Gastrocnemius medialis (tissue), 4 donors: ENCODE data around the gene STK4. TPM values are rescaled to one million over a fixed set of nuclear protein-coding genes. Genes with fewer than 3 reads are reported as not detected.

ENCODE experiments used
- ATAC-seq, 2 donors: fragments of 150-250 bp; one replicate each; pipeline ENCODE4 v1.9.1; 2016
- DNase-seq, 2 donors: peaks; one replicate each; pipeline ENCODE4 v3.0.0-alpha.2; 2019
- H3K27ac ChIP-seq, 4 donors: fragments of 200-600 bp; sonication (generic); 1 replicate in 1 of 4; 2 replicates in 3 of 4; pipeline ENCODE4 v1.5.1; 2016 to 2018; ENCODE audit warnings: mild to moderate bottlenecking in 2 of 4, moderate library complexity in 1 of 4
- H3K27me3 ChIP-seq, 3 donors: fragments of 200-600 bp; sonication (generic) in 2 of 3; 1 replicate in 1 of 3; 2 replicates in 2 of 3; pipeline versions ENCODE4 v1.5.1 to v1.6.0; 2016 to 2019; ENCODE audit warnings: mild to moderate bottlenecking in 1 of 3, moderate library complexity in 1 of 3
- H3K36me3 ChIP-seq, 2 donors: fragments of 200-600 bp; sonication (generic) in 1 of 2; one replicate each; pipeline ENCODE4 v1.5.1; 2017 to 2018
- H3K4me1 ChIP-seq, 2 donors: fragments of 200-600 bp; sonication (generic) in 1 of 2; one replicate each; pipeline ENCODE4 v1.5.1; 2016 to 2017; ENCODE audit warnings: mild to moderate bottlenecking in 2 of 2
- H3K4me3 ChIP-seq, 4 donors: fragments of 200-600 bp; sonication (generic) in 3 of 4; 1 replicate in 1 of 4; 2 replicates in 3 of 4; pipeline ENCODE4 v1.5.1; 2016 to 2019; ENCODE audit warnings: mild to moderate bottlenecking in 2 of 4
- H3K9me3 ChIP-seq, 3 donors: fragments of 200-600 bp; sonication (generic) in 2 of 3; 1 replicate in 1 of 3; 2 replicates in 2 of 3; pipeline ENCODE4 v1.5.1; 2016 to 2019
- CTCF ChIP-seq, 5 experiments: fragments of 450-650 bp in 3 of 5; fragments of 200-600 bp in 2 of 5; sonication (generic) in 2 of 5; IDR thresholded peaks in 4 of 5; conservative IDR thresholded peaks in 1 of 5; 1 replicate in 4 of 5; 2 replicates in 1 of 5; pipeline ENCODE4 v1.5.1; 2016 to 2019; ENCODE audit warnings: antibody characterized with exemption in 5 of 5, mild to moderate bottlenecking in 3 of 5, moderate library complexity in 3 of 5
- POLR2A ChIP-seq, 2 donors: fragments of 450-650 bp; IDR thresholded peaks; one replicate each; pipeline ENCODE4 v1.6.1; 2017; ENCODE audit warnings: antibody characterized with exemption in 2 of 2, mild to moderate bottlenecking in 2 of 2, moderate library complexity in 2 of 2
- in situ Hi-C, 4 donors: fragments of 200-750 bp; cut with MboI; loops; one replicate each; pipeline versions ENCODE4 v1.15.0 to v1.8.0; 2017; ENCODE audit warnings: low sequenced_read_pairs in 4 of 4
- intact Hi-C: fragments of 100-400 bp; cut with DNase I; formaldehyde crosslinking; loops from one replicate; pipeline ENCODE4 v1.15.1; 2023; ENCODE audit warnings: low total_unique reads
- total RNA-seq, 4 donors: library from RNA; depleted of rRNA; stranded (reverse); fragments of >200 nt; gene quantifications; one replicate each; pipeline versions ENCODE4 v1.1.0 to v1.2.3, GENCODE V29; 2016

Gene STK4
- total RNA-seq, 4 donors from 2014 or later = 4.5 to 6.4 (median 5.5) TPM

- Histone ChIP-seq H3K4me3 (no peak overlapping the region), H3K4me1 (no peaks in the 10 kb centered on the region), H3K27me3 (peaks cover 0 to 8% (median 3%) of the 10 kb centered on the region in 3 donors), H3K9me3 (no peaks in the 10 kb centered on the region), H3K27ac (no peak overlapping the region), H3K36me3 (no peaks in the 10 kb centered on the region)
- DNase-seq (no peak), ATAC-seq (no peak)
- intact Hi-C loops = no loop called here
- TF ChIP-seq CTCF (IDR thresholded peaks at IDR 0.05 in 4 of 5, conservative IDR thresholded peaks at IDR 0.05 in 1 of 5) (no peak), POLR2A (IDR thresholded peaks at IDR 0.05) (no peak)
- in situ Hi-C loops = no loop called here
These were observed 153.4 kb downstream of the STK4 start for GRCh38 chr20:45119556-45120266.

GRCh38 chr20:45121388-45121787 lies 155.1 kb downstream of the STK4 start:
- TF ChIP-seq POLR2A (IDR thresholded peaks at IDR 0.05) (no peak), CTCF (IDR thresholded peaks at IDR 0.05 in 4 of 5, conservative IDR thresholded peaks at IDR 0.05 in 1 of 5) (no peak)

GRCh38 chr20:45124365-45124764 lies 158.1 kb downstream of the STK4 start, which contains the start of gene WFDC12:
Gene WFDC12, minus strand, starts transcription at chr20:45124465. Its CDS starts 18 bp downstream, at chr20:45124447.
- Histone ChIP-seq H3K9me3 (no peaks in the 10 kb centered on the region), H3K27me3 (peaks cover 0 to 6% (median 3%) of the 10 kb centered on the region in 3 donors), H3K4me3 (no peak within 1 kb of the TSS), H3K4me1 (no peaks in the 10 kb centered on the region), H3K36me3 (no peaks in the 10 kb centered on the region), H3K27ac (no peak within 1 kb of the TSS)
- ATAC-seq = no peak
- TF ChIP-seq POLR2A (IDR thresholded peaks at IDR 0.05) = no peak
- TF ChIP-seq CTCF (IDR thresholded peaks at IDR 0.05 in 4 of 5, conservative IDR thresholded peaks at IDR 0.05 in 1 of 5) = no peak
- DNase-seq = no peak
- intact Hi-C loops (no loop called here), in situ Hi-C loops (no loop called here)

More at GRCh38 chr20:45121388-45121787, 155.1 kb downstream of the STK4 start:
- Histone ChIP-seq H3K36me3 (no peaks in the 10 kb centered on the region), H3K27me3 (peaks cover 0 to 8% (median 3%) of the 10 kb centered on the region in 3 donors), H3K4me3 (no peak overlapping the region), H3K27ac (no peak overlapping the region), H3K4me1 (no peaks in the 10 kb centered on the region), H3K9me3 (no peaks in the 10 kb centered on the region)
- intact Hi-C loops = no loop called here
- DNase-seq (no peak), ATAC-seq (no peak)
- in situ Hi-C loops = no loop called here

GRCh38 chr20:45128099-45128498 lies 161.8 kb downstream of the STK4 start:
- no peak for DNase-seq
- TF ChIP-seq CTCF (IDR thresholded peaks at IDR 0.05 in 4 of 5, conservative IDR thresholded peaks at IDR 0.05 in 1 of 5) (no peak), POLR2A (IDR thresholded peaks at IDR 0.05) (no peak)
- Histone ChIP-seq H3K36me3 (no peaks in the 10 kb centered on the region), H3K4me3 (no peak overlapping the region), H3K27me3 (peaks cover 0 to 3% (median 3%) of the 10 kb centered on the region in 3 donors), H3K4me1 (no peaks in the 10 kb centered on the region), H3K27ac (no peak overlapping the region), H3K9me3 (no peaks in the 10 kb centered on the region)
- in situ Hi-C loops = loop anchor here in 2 of 4 donors (25.0 kb wide), 1 partner anchor 159 kb away; no protein-coding TSS in a partner anchor
- ATAC-seq = no peak
- intact Hi-C loops = no loop called here

Other genes starting within 250 kb of the STK4 start
- gene KCNK15, start 220.6 kb upstream of the STK4 start, total RNA-seq = under 1 TPM in 1 of 4 donors, not detected in 3; 0.20 TPM
- under 1 TPM in 2 of 4 donors, not detected in 2; 0.13 to 0.41 TPM for gene RIMS4, start 156.0 kb upstream of the STK4 start, total RNA-seq
- 10 to 100 TPM; 73.2 to 77.9 (median 75.2) TPM for gene YWHAB, start 80.8 kb upstream of the STK4 start, total RNA-seq
- 1 to 10 TPM in 1 of 4 donors, under 1 TPM in 3; 0.22 to 3.8 (median 0.54) TPM for gene PABPC1L, start 56.5 kb upstream of the STK4 start, total RNA-seq
- gene TOMM34, start 6.1 kb upstream of the STK4 start, total RNA-seq = 10 to 100 TPM in 3 of 4 donors, 1 to 10 TPM in 1; 9.8 to 19.2 (median 17.0) TPM
- not detected for gene KCNS1, start 134.6 kb downstream of the STK4 start, total RNA-seq
- gene WFDC5, start 148.7 kb downstream of the STK4 start, total RNA-seq = not detected
- not detected for gene WFDC12, start 158.0 kb downstream of the STK4 start, total RNA-seq
- gene PI3, start 208.4 kb downstream of the STK4 start, total RNA-seq = 1 to 10 TPM in 1 of 4 donors, not detected in 3; 1.4 TPM
- not detected for gene SEMG1, start 240.5 kb downstream of the STK4 start, total RNA-seq